Neural cell (in vitro differentiated cells): ENCODE results near the gene PYGM. TPM values are rescaled to one million over a fixed set of nuclear protein-coding genes. Genes with fewer than 3 reads are reported as not detected.

Experiments used
- H2AFZ ChIP-seq: fragments of 200-600, 300-800 bp; sonication (generic), shearing (Covaris generic); 2 replicates; pipeline ENCODE4 v1.6.0; 2014; ENCODE audit warnings: low read depth, mild to moderate bottlenecking, antibody characterized with exemption, low read length, moderate library complexity
- H3F3A ChIP-seq: fragments of 200-600 bp; shearing (Covaris generic); 2 replicates; pipeline ENCODE4 v1.6.1; 2016; ENCODE audit warnings: mild to moderate bottlenecking, moderate library complexity, mixed read lengths, antibody characterized with exemption, low read length; ENCODE audit not compliant: insufficient read depth, poor library complexity, severe bottlenecking
- H3K27ac ChIP-seq: fragments of 200-600, 300-800 bp; sonication (generic), shearing (Covaris generic); 2 replicates; pipeline ENCODE4 v1.5.1; 2014; ENCODE audit warnings: mild to moderate bottlenecking, low read length, moderate library complexity
- H3K27me3 ChIP-seq: fragments of 300-800, 200-600 bp; sonication (generic), shearing (Covaris generic); 2 replicates; pipeline ENCODE4 v1.6.0; 2014; ENCODE audit warnings: mild to moderate bottlenecking, low read depth, low read length, moderate library complexity; ENCODE audit not compliant: insufficient read depth
- H3K36me3 ChIP-seq: fragments of 300-800, 200-600 bp; sonication (generic), shearing (Covaris generic); 2 replicates; pipeline ENCODE4 v1.5.1; 2014; ENCODE audit warnings: mild to moderate bottlenecking, antibody characterized with exemption, low read length, moderate library complexity; ENCODE audit not compliant: insufficient read depth
- H3K4me2 ChIP-seq: fragments of 300-800, 200-600 bp; sonication (generic), shearing (Covaris generic); 2 replicates; pipeline ENCODE4 v1.6.0; 2014; ENCODE audit warnings: mild to moderate bottlenecking, low read length
- H3K4me3 ChIP-seq: fragments of 300-800, 200-600 bp; sonication (generic), shearing (Covaris generic); 2 replicates; pipeline ENCODE4 v1.5.1; 2014; ENCODE audit warnings: mild to moderate bottlenecking, low read length, moderate library complexity
- H3K79me2 ChIP-seq: fragments of 200-600 bp; shearing (Covaris generic); replicated peaks from 2 replicates; pipeline ENCODE4 v1.6.0; 2014; ENCODE audit warnings: mild to moderate bottlenecking, low read length, moderate library complexity; ENCODE audit not compliant: insufficient read depth
- H3K9ac ChIP-seq: fragments of 300-800, 200-600 bp; sonication (generic), shearing (Covaris generic); 2 replicates; pipeline ENCODE4 v1.6.1; 2016; ENCODE audit warnings: mild to moderate bottlenecking, low read length, mixed read lengths
- H3K9me2 ChIP-seq: fragments of 200-600 bp; shearing (Covaris generic); 2 replicates; pipeline ENCODE4 v1.6.1; 2016; ENCODE audit warnings: mild to moderate bottlenecking, low read length, mixed read lengths; ENCODE audit not compliant: insufficient read depth
- H3K9me3 ChIP-seq: fragments of 200-600, 300-800 bp; sonication (generic), shearing (Covaris generic); 2 replicates; pipeline ENCODE4 v1.6.1; 2016; ENCODE audit warnings: mild to moderate bottlenecking, mixed run types, low read length, moderate library complexity, mixed read lengths
- H4K20me1 ChIP-seq: fragments of 200-600 bp; shearing (Covaris generic); 2 replicates; pipeline ENCODE4 v1.6.1; 2016; ENCODE audit warnings: mild to moderate bottlenecking, mixed run types; ENCODE audit not compliant: insufficient read depth
- CTCF ChIP-seq: fragments of 450-650 bp; IDR thresholded peaks from 2 replicates; pipeline ENCODE4 v1.5.1; 2014; ENCODE audit warnings: antibody characterized with exemption, mild to moderate bottlenecking, moderate library complexity; ENCODE audit not compliant: poor library complexity, severe bottlenecking
- EP300 ChIP-seq: fragments of 450-650 bp; conservative IDR thresholded peaks from 2 replicates; pipeline ENCODE4 v1.6.1; 2014; ENCODE audit warnings: antibody characterized with exemption, mild to moderate bottlenecking, moderate library complexity; ENCODE audit not compliant: poor library complexity, severe bottlenecking
- EZH2 ChIP-seq: fragments of 200-600, 300-800 bp; shearing (Covaris generic), sonication (generic); IDR thresholded peaks from 2 replicates; pipeline ENCODE4 v1.6.1; 2014; ENCODE audit warnings: antibody characterized with exemption, low read length, borderline replicate concordance, mild to moderate bottlenecking; ENCODE audit not compliant: insufficient read depth, poor library complexity, severe bottlenecking
- MXI1 ChIP-seq: fragments of 450-650 bp; conservative IDR thresholded peaks from 2 replicates; pipeline ENCODE4 v1.6.1; 2014; ENCODE audit warnings: antibody characterized with exemption, mild to moderate bottlenecking; ENCODE audit not compliant: poor library complexity, severe bottlenecking
- POLR2AphosphoS5 ChIP-seq: IDR thresholded peaks from 2 replicates; pipeline ENCODE4 v1.6.1; 2012
- RAD21 ChIP-seq: fragments of 450-650 bp; conservative IDR thresholded peaks from 2 replicates; pipeline ENCODE4 v1.6.1; 2014; ENCODE audit warnings: antibody characterized with exemption, mild to moderate bottlenecking, moderate library complexity
- SMC3 ChIP-seq: fragments of 450-650 bp; conservative IDR thresholded peaks from 2 replicates; pipeline ENCODE4 v1.6.1; 2014; ENCODE audit warnings: antibody characterized with exemption, mild to moderate bottlenecking, moderate library complexity; ENCODE audit not compliant: poor library complexity
- TAF1 ChIP-seq: IDR thresholded peaks from 2 replicates; pipeline ENCODE4 v1.6.1; 2012; ENCODE audit warnings: low read depth
- polyA plus RNA-seq: library from polyadenylated mRNA; depleted of rRNA; stranded (reverse); fragments of >200 nt; gene quantifications from 2 replicates; pipeline ENCODE4 v1.2.3, GENCODE V29; 2014
- TF ChIP-seq, protein P1 (sequence below): IDR thresholded peaks from 2 replicates; pipeline ENCODE4 v1.6.1; 2012; ENCODE audit warnings: borderline replicate concordance

Gene PYGM
- polyA plus RNA-seq, 1 donor from 2014 or later: 0.43 TPM

- TF ChIP-seq MXI1: peak; percentile 12
- TF ChIP-seq, protein P1, sequence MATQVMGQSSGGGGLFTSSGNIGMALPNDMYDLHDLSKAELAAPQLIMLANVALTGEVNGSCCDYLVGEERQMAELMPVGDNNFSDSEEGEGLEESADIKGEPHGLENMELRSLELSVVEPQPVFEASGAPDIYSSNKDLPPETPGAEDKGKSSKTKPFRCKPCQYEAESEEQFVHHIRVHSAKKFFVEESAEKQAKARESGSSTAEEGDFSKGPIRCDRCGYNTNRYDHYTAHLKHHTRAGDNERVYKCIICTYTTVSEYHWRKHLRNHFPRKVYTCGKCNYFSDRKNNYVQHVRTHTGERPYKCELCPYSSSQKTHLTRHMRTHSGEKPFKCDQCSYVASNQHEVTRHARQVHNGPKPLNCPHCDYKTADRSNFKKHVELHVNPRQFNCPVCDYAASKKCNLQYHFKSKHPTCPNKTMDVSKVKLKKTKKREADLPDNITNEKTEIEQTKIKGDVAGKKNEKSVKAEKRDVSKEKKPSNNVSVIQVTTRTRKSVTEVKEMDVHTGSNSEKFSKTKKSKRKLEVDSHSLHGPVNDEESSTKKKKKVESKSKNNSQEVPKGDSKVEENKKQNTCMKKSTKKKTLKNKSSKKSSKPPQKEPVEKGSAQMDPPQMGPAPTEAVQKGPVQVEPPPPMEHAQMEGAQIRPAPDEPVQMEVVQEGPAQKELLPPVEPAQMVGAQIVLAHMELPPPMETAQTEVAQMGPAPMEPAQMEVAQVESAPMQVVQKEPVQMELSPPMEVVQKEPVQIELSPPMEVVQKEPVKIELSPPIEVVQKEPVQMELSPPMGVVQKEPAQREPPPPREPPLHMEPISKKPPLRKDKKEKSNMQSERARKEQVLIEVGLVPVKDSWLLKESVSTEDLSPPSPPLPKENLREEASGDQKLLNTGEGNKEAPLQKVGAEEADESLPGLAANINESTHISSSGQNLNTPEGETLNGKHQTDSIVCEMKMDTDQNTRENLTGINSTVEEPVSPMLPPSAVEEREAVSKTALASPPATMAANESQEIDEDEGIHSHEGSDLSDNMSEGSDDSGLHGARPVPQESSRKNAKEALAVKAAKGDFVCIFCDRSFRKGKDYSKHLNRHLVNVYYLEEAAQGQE: no peak
- H4K20me1 ChIP-seq: peaks cover 46% of the 10 kb centered on the region
- peak overlapping the region; percentile 64 for H3K9ac ChIP-seq
- no peak overlapping the region for H2AFZ ChIP-seq
- peak overlapping the region; percentile 62 for H3K4me3 ChIP-seq
- H3K79me2 ChIP-seq: peaks cover 56% of the 10 kb centered on the region
- H3K9me2 ChIP-seq: no peaks in the 10 kb centered on the region
- H3K27me3 ChIP-seq: no peaks in the 10 kb centered on the region
- H3F3A ChIP-seq: no peaks in the 10 kb centered on the region
- no peak overlapping the region for H3K4me2 ChIP-seq
- no peak overlapping the region for H3K27ac ChIP-seq
- H3K9me3 ChIP-seq: no peaks in the 10 kb centered on the region
- H3K36me3 ChIP-seq: no peaks in the 10 kb centered on the region
Measured at GRCh38 chr11:64713016-64713707, 46.6 kb downstream of the PYGM start.

- peaks cover 54% of the 10 kb centered on the region for H3K79me2 ChIP-seq
- H3K4me3 ChIP-seq: peak overlapping the region; percentile 62
- peak overlapping the region; percentile 64 for H3K9ac ChIP-seq
- peak overlapping the region; percentile 30 for H3K4me2 ChIP-seq
- no peaks in the 10 kb centered on the region for H3K36me3 ChIP-seq
- H3K27ac ChIP-seq: peak overlapping the region; percentile 40
- H3K9me3 ChIP-seq: no peaks in the 10 kb centered on the region
- no peaks in the 10 kb centered on the region for H3F3A ChIP-seq
- no peak overlapping the region for H2AFZ ChIP-seq
- H4K20me1 ChIP-seq: peaks cover 41% of the 10 kb centered on the region
- no peaks in the 10 kb centered on the region for H3K27me3 ChIP-seq
- TF ChIP-seq RAD21 (no peak), EZH2 (no peak), SMC3 (no peak), EP300 (no peak), CTCF (no peak), MXI1 (no peak), TAF1 (no peak), POLR2AphosphoS5 (no peak)
- TF ChIP-seq, protein P1: no peak
- H3K9me2 ChIP-seq: no peaks in the 10 kb centered on the region
Measured at GRCh38 chr11:64712430-64713015, 47.3 kb downstream of the PYGM start.
